T-helper 2 cell (primary cell): ENCODE data around the gene RABEP2.
"Not testable (repeated sequence)": the region's sequence is repeated elsewhere in the genome, so short reads cannot be mapped to it uniquely, and the experiment has no call there.

Experiments used
- DNase-seq, 5 experiments: peaks; one replicate each; pipeline versions ENCODE4 v3.0.0 to v3.0.0-alpha.2; 2012 to 2022

RABEP2 gene

DNA sequence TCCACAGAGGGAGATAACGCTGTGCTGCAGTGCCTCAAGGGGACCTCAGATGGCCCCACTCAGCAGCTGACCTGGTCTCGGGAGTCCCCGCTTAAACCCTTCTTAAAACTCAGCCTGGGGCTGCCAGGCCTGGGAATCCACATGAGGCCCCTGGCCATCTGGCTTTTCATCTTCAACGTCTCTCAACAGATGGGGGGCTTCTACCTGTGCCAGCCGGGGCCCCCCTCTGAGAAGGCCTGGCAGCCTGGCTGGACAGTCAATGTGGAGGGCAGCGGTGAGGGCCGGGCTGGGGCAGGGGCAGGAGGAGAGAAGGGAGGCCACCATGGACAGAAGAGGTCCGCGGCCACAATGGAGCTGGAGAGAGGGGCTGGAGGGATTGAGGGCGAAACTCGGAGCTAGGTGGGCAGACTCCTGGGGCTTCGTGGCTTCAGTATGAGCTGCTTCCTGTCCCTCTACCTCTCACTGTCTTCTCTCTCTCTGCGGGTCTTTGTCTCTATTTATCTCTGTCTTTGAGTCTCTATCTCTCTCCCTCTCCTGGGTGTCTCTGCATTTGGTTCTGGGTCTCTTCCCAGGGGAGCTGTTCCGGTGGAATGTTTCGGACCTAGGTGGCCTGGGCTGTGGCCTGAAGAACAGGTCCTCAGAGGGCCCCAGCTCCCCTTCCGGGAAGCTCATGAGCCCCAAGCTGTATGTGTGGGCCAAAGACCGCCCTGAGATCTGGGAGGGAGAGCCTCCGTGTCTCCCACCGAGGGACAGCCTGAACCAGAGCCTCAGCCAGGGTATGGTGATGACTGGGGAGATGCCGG lies 7.5 kb upstream of the RABEP2 start:
- DNase-seq, result no peak

DNA sequence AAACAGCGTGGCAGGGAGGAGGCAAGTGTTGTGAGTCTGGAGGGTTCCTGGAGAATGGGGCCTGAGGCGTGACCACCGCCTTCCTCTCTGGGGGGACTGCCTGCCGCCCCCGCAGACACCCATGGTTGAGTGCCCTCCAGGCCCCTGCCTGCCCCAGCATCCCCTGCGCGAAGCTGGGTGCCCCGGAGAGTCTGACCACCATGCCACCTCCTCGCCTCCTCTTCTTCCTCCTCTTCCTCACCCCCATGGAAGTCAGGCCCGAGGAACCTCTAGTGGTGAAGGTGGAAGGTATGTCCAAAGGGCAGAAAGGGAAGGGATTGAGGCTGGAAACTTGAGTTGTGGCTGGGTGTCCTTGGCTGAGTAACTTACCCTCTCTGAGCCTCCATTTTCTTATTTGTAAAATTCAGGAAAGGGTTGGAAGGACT lies 6.8 kb upstream of the RABEP2 start, which contains the start of gene CD19:
Gene CD19, plus strand, starts transcription at position 171 of the 425 bp plus-strand sequence. Its CDS starts 30 bp downstream, at position 201.
- no peak for DNase-seq

DNA sequence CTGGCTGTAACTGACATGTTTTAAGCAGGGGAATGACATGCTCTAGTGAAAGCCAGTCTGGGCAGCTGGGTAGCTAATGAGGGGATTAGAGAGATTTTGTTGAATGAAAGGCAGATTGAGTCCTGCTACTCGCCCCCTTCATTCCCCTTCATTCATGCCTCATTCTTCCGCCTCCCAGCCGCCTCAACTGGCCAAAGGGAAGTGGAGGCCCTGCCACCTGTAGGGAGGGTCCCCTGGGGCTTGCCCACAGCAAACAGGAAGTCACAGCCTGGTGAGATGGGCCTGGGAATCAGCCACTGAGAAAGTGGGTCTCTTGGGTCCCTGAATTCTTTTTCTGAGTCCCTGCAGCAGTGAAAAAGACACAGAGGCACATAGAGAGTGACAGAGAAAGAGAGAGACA lies 5.6 kb upstream of the RABEP2 start:
- peak in 1 of 5 experiments; percentile 13 for DNase-seq

DNA sequence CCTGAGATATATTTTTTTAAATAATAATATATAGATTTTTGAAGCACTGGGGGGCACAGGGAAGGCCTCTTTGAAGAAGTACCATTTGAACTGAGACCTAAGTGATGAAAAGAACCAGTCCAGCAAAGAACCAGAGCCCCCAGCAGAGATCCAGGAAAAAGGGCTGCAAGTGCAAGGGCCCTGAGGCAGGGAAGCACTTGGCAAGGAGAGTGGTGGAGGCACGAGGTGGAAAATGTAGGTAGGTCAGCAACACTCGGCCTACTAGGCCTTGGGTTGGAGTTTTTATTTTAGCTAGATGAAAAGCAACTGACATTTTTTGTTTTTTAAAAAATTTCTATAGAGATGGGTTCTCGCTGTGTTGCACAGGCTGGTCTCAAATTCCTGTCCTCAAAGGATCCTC lies 5.2 kb upstream of the RABEP2 start:
- DNase-seq, result no peak

DNA sequence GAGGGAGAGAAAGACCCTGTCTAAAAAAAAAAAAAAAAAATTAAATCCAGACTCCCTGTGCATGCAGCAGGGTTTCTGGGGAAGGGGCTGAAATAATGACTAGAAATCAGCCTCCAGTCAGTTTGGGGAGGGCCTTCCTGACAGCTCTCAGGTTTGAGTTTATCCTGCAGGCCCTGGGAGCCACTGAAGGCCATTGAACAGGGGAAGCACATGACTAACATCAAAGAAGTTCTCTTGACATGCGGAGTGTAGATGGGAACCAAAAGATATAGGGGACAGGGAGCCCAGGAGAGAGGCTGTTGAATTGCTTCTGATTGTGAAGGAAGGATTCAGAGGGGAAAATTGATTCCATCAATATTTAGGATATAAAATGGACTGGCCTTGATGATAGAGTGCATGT lies 2.8 kb upstream of the RABEP2 start:
- no peak for DNase-seq

DNA sequence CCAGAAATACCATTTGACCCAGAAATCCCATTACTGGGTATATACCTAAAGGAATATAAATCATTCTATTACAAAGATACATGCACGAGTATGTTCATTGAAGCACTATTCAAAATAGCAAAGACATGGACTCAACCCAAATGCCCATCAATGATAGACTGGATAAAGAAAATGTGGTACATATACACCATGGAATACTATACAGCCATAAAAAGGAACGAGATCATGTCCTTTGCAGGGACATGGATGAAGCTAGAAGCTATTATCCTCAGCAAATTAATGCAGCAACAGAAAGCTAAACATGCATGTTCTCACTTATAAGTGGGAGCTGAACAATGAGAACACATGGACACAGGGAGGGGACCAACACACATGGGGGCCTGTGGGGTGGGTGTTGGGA lies 1.2 kb upstream of the RABEP2 start:
- DNase-seq, result not testable (repeated sequence)

DNA sequence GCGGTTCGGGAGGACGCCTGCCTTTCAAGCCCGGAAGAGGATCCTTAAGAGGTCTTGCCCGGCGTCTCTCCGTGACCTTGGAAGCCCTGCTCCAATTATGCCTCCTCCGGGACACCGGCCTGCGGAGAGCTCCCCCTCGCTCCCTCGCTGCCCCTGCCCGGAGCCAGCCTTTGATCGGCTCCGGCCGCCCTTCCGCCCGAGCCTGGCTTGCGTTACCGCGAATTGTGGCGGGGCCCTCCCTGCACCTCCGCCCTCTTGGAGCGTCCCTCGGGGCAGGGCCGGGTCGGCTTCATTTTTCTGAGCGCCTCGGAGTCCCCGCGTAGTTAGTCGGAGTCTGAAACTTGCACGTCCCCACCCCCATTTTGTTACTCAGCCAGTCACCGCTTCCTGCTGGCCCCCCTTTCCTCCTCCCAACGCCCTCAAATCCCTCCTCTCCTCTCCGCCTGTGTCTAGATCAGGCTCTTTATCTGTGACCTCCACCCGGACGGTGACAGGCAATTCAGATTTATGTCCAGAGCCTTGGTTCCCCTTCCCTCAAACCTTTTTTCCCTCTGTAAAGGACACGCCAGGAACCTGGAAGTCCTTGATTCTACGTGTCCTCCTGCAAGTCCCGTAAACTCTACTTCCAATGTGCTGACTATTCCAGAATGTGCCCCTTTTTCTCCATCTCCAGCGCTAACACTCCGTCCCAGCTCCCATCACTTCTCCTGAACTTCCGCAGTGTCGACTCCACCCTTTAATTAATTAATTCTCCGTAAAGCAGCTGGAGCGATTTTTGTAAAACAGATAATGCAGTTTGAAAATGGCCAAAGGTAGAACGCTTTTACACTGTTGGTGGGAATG lies 569 bp upstream of the RABEP2 start:
- peak; percentile 43 to 92 (median 71) for DNase-seq

DNA sequence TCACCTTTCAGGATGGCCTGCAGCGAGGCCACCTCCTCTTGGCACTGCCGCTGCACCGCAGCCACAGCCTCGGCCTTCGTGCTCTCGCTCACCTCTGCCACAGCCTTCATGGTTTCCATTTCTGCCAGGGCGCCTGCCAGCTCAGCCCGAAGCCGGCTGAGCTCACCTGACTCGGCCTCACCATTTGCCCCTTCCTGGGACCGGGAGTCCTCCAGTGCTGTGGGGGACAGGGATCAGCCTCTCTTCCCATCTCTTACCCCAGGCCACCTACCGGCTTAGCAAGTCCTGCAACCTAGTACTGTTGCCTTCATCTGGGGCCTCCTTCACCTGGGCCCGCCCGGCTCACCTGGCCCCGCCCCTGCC lies 658 bp downstream of the RABEP2 start:
- no peak for DNase-seq

DNA sequence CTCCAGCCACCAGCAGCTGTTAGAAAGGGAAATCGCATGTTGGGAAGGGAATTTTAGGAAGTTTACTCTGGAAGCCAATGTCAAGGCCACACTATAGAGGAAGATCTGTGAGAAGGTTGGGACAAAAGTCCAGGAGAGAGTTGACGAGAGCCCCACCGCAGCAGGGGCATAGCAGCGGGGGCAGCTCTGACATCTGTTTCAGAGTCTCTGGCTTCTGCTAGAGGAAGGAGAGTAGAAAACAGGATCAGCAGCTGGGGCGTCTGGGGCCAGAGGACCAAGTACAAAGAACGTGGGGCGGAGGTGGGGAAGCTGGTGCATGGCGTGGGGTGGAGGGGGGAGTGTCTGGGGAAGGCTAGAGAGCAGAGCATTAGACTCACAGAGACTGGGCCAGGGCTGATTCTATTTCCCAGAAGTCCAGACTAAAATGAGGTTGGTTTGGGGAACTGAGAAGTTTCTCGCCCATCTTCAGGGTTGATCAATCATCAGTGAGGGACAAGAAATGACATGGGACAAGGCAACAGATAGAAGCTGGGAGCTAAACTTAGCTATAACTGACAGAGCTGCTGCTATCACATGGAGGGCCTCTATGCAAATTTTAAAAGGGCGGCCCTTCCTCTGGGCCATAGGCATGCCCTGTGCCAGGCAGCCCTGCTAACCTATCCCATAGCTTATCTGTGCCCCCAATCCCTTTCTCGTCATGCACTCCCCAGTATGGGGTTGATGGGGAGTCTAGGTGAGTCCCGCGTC lies 1.2 kb downstream of the RABEP2 start:
- DNase-seq, result no peak

DNA sequence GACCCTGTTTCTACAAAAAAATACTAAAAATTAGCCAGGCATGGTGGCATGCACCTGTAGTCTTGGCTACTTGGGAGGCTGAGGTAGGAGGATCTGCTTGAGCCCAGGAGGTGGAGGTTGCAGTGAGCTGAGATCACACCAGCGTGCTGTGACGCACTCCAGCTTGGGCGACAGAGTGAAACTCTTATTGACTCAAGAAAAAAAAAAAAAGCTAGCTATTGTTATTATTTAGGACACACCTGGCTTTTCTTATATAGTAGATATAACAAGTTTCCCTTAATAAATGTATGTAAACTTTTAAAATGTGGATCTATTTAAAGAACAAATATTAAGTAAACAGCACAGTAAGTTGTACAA lies 1.8 kb downstream of the RABEP2 start:
- no peak for DNase-seq

DNA sequence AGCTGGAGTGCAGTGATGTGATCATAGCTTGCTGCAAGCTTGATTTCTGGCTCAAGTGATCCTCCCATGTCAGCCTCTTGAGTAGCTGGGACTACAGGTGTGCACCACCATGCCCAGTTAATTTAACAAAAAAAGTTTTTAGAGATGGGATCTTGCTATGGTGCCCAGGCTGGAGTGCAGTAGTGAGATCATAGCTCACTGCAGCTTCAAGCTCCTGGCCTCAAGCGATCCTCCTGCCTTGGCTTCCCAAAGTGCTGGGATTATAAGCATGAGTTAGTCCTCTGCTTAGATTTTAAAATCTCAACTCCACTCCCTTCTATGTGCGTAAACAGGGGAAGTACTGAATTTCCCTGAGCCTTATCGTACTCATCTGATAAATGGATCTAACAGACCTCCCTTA lies 6.3 kb downstream of the RABEP2 start:
- DNase-seq, result no peak

DNA sequence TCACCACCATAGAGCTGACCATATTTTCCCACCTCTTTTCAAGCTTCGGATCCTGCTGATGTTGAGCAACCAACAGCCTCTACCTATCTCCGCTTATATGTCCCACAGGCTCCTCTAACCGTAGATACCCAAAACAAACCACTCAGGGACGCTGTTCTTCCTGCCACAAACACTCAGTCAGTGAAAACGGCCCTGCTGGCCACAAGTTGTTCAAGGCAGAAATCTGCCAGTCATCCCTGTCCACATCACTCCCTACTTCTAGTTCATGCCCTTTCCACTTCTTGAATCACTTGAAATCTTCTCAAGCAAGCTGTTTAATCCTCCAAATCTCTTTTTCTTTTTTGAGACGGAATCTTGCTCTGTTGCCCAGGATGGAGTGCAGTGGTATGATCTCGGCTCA lies 7.9 kb downstream of the RABEP2 start:
- no peak for DNase-seq

DNA sequence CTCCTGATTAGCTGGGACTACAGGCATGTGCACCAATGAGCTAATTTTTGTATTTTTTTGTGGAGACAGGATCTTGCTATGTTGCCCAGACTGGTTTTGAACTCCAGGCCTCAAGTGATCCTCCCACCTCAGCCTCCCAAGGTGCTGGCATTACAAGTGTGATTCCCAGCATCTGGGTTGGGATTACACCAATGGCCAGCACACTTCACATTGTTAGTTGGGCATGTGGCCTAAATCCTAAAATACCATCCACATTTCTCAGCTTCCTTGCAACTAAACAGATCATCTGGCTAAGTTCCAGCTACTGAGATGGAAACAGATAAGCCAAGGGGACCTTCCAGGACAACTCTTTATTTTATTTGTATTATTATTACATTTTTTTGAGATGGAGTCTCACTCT lies 9.9 kb downstream of the RABEP2 start:
- DNase-seq, result no peak

DNA sequence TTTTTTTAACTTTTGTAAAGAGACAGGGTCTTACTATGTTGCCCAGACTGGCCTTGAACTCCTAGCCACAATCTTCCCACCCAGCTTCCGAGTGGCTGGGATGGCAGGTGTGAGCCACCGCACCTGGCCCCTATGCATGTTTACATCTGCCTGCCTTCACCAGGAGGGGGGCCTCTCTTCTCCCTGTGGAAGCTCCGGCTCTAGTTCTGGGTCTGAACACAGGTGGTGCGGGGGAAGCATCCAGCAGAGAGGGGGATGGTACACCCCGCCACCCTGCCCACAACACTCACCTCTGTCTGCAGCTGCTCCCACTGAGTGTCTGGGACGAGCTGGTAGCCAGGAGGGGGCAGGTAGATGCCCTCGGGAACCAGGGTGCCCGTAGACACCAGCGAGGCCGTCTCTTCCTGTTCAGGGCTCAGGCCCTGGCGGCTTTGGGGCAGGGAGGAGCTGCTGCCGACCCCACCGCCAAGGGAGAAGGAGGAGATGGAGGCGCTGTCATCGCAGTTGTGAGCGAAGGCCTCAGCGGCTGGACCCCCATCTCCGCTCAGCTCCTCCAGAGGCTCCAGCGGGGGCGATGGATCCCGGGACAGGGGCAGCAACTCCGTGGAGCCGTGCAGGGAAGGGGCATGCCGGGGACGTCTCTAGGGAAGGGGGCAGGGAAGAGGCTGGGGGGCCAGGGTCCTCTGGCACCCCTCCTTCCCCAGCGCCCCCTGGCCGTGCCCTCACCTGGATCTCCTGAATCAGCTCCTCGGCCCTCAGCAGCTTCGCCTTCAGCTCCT lies 10.9 kb downstream of the RABEP2 start:
- no peak for DNase-seq

DNA sequence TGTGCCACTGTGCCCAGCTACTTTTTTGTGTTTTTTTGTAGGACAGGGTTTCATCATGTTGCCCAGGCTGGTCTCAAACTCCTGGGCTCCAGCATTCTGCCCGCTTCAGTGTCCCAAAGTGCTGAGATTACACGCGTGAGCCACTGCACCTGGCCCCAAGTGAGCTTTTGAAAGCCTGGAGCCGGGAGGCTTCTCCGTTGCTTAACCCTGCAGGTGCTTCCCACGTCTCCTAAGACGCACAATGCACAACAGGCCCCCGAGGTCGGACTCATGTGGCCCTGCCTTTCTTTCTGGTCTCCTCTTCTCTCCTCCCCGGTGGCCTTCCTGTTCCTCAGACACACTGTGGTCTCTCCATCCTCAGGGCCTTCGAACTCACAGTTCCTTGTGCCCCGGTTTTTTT lies 12.5 kb downstream of the RABEP2 start:
- no peak for DNase-seq

DNA sequence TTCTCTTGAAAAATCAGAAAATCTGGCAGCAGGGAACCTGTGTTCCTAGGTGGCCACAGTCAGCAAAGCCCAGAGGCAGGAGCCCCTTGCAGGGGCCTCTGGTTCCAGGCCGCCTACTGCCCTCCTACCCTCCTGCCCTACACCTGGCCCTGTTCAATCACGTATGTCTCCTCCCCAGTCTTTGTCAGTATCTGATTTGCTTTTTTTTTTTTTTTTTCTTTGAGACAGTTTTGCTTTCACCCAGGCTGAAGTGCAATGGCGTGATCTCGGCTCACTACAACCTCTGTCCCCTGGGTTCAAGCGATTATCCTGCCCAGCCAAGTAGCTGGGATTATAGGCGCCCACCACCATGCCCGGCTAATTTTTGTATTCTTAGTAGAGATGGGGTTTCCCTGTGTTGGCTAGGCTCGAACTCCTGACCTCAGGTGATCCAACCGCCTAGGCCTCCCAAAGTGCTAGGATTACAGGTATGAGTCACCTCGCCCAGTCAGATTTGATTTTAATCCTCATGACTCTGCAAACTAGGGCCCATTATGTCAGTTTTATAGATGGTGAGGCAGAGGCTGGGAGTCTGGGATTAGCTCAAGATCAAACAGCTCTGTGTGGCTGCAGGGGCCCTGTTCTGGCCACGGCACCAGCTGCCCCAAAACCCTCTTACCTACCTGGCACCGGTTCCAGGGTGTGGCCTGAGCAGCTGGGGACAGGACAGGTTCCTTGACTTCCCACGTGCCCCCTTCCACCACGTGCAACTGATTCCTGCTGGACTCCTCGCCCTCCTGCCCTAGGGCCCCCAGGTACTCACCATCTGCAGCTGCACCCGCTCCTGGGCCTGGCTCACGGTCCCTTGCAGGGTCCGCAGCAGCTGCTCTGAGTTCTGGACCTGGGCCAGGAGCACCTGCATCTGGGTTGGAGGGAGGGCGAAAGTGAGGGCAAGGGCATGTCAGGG lies 14.7 kb downstream of the RABEP2 start:
- DNase-seq, result peak in 1 of 5 experiments; percentile 18

DNA sequence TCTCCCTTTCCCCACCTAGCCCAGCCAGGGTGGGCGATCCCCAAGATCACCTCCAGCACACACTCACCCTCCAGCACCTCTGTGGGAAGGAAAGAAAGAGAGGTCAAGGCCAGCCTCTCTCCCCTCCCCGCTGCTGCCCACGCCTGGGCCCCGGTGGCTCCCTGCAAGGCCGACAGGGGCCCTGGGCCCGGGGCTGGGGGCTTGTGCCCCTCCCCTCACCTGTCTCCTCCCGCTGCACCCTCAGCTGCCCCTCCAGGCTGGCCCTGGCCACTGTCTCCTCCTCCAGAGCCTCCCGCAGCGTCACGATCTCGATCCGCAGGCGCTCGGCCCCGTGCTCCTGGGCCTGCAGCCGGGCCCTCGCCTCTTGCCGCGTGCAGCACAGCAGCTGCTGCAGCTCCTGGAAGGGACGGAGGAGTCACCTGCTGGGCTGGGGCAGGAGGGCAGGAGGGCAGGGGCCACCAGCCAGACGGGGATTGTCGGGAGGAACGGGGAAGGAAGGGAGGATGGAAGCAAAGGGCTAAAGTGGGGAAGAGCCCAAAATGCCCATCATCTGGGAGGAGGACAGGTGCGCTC lies 19.2 kb downstream of the RABEP2 start:
- no peak for DNase-seq

DNA sequence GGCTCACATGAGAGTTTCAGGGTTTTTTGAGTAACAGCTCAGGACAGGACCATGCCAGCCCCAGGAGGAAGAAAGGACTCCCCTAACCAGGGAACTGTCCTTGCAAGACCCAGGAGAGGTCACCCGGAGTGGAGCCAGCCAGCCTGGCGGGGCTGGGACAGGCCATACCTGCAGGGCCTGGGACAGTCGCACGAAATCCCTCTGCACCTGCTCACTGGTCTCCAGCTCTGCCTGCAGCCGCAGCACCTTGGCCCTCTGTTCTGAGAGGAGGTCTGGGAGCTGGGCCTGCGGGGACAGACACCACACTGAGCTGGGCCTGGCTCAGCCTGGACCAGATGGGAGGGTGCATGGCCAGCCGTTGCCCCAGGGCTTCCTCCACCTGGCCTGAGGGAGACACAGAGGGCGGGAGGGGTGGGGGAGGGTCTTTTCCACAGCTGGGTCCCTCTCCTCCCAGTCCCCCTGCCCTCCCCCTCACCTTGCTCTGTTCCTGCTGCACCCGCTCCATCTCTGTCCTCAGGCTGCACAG lies 19.7 kb downstream of the RABEP2 start:
- DNase-seq, result no peak

DNA sequence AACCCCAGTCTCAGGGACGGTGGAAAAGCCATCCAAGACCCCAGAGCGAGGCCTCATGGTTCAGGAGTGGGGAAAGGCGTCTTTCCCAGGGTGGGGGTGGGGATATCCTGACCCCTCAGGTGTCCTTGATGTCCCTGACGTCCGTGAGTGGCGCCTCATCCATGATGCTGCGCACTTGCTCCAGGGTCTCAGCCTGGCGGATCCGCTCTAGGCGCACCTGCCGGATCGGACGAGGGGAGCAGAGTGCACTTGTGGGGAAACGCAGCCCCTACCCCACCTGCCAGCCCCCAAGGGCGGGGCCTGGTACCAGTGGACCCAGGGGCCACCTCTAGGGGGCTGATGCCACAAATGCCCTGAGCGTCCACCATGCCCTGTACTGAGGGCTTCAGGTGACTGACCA lies 20.2 kb downstream of the RABEP2 start:
- DNase-seq, result no peak

DNA sequence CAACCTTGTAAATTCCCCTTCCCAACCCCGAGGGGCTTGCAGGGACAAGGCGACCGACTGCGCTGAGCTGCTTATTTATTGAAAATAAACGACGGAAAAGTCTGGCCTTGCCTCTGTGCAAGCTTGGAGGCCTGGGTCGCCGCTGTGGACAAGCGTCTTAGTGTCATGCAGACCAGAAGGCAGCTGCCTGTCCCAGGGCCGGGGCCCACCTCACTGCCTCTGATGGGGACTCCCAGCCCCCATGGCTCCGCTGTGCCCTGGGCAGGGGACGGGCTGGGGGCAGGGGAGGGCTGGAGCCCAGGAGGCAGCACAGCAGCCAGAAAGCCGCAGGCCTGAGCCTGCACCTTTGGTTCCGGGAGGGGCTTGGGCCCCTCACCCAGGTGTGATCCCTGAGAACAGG lies 20.7 kb downstream of the RABEP2 start:
- DNase-seq, result no peak
